ENCODE results near the gene REP15. TPM values are rescaled to one million over a fixed set of nuclear protein-coding genes. Genes with fewer than 3 reads are reported as not detected.
A peak's percentile ranks its signal among the peaks of the same experiment; 100 is the strongest.
"Not testable (repeated sequence)": the region's sequence is repeated elsewhere in the genome, so short reads cannot be mapped to it uniquely, and the experiment has no call there.

Gene REP15, protein sequence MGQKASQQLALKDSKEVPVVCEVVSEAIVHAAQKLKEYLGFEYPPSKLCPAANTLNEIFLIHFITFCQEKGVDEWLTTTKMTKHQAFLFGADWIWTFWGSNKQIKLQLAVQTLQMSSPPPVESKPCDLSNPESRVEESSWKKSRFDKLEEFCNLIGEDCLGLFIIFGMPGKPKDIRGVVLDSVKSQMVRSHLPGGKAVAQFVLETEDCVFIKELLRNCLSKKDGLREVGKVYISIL
- total RNA-seq (2014; rRNA removed; shearing (Covaris generic)): 0.55 and 1.2 TPM in 2 replicates

DNA sequence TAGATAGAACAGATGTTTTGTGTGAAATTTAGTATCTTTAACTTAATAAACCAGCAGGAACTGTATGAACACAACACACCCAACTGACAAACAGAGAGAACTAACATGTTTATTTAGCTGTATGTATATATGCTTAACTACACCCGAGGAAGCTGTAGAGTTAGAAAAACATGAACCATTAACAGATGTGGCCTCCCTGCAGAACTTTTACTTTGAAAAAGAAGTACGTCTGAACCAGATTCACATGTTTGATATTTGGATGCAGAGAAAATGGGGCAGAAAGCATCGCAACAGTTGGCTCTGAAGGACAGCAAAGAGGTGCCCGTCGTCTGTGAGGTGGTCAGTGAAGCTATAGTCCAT is at the start of gene REP15:
Gene REP15 (plus strand): TSS at position 155 of the 360 bp plus-strand sequence. CDS start 116 bp downstream, at position 271.
- no peak for DNase-seq (ENCODE audit: low spot score)

DNA sequence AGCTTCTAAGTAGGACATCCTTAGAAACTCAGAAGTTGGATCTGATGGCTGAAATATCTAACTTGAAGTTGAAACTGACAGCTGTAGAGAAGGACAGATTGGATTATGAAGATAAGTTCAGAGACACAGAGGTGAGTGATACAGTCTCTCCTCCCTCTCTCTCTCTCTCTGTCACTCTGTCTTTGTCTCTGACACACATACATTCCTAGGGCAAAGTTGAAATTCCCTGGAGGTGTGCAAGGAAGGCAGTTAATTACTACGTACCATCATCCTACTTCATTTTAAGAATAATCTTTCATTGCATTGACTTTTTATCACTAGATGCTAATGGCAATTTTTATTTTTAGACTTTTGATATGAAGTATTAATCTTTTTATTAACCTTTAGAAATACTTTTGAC is 46.2 kb upstream of the REP15 start:
- DNase-seq (ENCODE audit: low spot score): no peak

DNA sequence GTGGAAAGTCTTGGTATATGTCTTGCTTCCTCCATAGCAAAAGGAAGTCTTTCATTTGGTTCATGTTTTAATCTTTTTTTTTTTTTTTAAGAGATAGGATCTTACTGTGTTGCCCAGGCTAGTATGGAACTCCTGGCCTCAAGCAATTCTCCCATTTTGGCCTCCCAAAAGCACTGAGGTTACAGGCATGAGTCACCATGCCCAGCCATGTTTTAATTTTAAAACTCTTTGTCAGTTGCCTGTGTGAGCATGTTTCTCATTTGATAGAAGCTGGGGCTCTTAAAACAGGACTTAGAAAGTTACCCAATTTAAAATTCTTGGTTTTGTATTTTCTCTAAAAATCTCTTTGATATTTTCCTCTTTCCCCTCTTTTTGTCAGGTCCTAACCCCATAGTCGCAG is 45.0 kb upstream of the REP15 start:
- no peak for DNase-seq (ENCODE audit: low spot score)

DNA sequence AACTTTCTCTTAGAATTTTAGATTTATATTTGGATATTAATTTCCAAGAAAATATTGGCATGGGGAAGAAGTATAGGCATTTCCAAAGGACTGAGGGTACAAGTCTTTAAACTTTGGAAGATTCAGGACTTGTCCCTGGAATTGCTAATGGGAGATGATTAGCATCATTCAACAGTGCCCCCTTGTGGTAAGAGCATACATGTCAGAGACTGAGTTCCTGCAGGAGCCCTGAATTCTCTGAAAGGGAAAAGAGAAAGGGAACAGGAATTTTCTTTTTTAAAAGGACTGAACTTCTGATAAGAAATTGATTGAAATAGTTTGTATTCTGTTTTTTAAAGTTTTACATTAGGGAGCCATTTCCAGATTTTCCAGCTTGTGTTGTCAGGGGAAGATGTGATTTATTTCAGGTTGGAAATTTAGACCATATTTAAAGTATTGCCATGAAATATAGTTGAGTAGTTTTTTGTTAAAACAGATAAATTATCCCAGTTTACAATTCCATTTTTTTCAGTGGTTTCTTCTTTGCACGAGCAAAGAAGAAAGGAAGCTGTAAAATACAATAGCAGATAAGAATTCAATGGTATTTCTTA is 44.0 kb upstream of the REP15 start:
- peak; percentile 70 for DNase-seq (ENCODE audit: low spot score)

DNA sequence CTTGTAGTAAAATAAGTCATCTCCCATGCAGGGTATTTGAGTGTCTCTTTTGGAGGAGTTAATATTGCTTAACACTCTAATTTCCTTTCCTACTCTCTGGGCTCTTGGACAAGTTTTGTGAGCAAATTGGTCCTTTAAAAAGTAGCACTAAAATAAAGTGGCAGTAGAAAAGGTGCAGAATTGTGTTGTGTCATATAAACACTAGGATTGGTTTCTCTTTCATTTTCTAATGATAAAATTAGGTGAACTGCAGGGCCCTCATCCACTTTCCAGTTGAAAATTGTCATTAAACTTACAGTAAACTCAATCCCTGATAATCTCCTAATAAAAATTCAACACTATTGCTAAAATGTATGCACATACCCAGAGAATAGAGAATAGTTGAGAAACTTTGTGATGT is 42.6 kb upstream of the REP15 start:
- no peak for DNase-seq (ENCODE audit: low spot score)

DNA sequence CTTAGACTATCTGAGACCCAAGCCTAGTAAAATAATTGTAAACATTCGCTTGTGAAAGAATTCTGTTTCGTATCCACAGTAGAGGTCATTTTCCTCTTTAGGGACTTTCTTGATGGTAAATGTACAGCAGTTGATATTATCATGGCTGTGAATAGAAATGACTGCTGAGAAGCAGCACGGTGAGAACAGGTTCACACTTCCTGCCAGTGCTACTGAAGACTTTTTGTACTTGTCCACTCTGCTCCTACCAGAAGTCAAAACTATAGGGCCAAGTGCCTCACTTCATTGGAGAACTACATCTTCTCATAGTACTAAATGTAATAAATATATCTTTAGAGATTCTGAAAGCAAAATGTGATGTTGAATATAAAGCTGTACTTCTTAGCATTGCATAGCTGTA is 40.8 kb upstream of the REP15 start:
- not testable (repeated sequence) for DNase-seq (ENCODE audit: low spot score)

DNA sequence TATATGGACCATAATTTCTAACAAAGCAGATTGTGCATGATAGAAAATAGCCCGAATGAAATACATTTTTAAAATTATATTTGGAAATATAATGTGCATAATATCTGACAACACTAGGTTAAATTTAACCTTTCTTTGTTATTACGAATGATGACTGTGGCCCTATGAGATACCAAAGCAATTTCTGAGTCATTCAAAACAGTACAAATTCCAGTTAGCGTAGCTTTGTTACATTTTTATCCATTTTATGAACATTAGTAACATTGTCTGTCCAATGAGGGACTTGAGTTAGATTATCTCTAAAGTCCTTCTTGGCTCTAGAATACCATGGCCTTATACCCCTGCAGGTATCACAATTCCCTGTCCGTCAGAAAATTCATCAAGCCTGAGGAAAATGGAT is 39.0 kb upstream of the REP15 start:
- no peak for DNase-seq (ENCODE audit: low spot score)

DNA sequence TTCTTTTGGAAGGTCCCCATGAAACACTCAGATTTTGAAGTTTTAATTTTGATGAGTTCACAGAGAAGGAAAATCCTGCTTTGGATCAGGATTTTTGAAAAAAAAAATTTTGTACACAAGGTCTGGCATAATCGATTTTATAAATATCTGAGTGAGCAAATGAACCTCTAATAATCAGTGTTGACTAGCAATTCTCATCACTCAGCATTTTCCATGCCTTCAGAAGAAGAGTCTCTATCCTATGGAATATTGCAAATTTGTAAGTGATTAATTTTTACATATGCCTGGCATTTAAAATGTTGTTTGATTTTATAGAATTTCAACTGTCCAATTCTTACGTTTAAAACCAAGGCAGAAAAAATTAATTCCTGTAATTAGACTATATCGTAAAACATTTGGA is 30.5 kb upstream of the REP15 start:
- no peak for DNase-seq (ENCODE audit: low spot score)

DNA sequence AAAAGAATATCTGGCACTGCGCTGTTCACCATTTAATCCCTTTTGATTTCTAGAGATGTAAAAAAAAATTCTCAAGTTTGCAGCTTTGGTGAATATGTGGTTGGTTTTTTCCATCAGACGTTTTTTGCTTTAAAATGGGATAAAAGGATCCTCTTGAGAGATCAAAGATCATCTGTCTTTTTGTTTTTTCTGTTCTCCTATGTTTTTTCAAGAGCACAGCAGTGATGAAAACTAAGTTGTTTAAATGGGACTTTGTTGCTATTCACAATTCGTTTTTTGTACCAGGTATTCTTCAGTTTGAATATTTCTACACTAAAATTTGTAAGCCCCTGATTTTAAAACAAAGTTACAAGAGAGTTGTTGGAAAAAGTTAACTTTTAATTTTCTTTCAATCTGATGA is 29.7 kb upstream of the REP15 start:
- DNase-seq (ENCODE audit: low spot score): no peak

DNA sequence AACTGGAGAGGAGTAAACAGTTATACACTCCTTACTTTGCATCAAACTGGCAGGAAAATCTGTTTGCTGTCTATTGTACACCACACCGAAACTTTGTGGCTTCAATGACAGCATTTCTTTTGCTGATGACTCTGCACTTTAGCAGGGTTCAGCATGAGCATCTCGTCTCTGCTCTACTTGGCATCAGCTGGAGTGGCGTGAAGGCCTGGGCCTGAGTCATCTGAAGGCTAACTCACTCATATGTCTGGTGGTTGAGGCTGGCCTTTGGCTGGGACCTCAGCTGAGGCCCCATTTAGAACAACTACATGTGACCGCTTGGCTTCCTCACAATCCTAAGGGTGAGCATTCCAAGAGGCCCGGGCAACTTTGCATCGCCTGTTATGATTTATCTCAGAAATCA is 28.7 kb upstream of the REP15 start:
- DNase-seq (ENCODE audit: low spot score): no peak

DNA sequence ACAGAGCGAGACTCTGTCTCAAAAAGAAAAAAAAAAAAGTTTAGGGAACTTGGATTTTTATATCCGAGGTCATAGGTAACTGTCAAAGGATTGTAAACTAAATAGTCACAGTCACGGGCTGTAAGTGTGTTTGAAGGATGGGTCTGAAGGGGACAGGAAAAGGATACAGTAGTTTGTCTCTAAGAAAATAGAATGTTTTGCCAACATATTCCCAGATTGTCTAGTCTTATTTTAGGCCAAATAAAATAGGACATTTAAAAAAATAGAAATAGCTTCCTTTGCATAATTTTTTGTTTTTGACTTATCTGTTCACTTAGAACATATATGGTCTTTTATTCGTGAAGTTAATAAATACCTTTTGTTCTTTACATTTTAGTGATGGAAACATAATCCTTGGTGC is 24.2 kb upstream of the REP15 start:
- no peak for DNase-seq (ENCODE audit: low spot score)

DNA sequence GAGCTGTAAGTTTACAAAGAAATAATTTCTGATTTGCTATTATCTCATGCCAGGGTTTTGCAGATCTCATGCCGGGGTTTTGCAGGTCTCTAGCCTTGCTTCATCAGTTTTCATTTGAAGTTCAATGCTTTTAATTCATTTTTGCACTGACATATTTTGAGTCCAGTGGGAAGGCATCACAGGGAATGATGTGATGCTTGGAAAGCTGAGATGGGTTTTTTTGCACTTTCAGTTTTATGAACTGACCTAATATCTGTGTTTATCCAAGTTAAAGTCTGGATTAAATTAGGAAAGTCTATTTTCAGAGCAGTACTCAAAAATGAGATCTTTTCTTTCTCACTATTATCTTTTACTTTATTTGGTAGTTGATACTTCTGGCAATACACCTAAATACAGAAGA is 23.6 kb upstream of the REP15 start:
- DNase-seq (ENCODE audit: low spot score): no peak

DNA sequence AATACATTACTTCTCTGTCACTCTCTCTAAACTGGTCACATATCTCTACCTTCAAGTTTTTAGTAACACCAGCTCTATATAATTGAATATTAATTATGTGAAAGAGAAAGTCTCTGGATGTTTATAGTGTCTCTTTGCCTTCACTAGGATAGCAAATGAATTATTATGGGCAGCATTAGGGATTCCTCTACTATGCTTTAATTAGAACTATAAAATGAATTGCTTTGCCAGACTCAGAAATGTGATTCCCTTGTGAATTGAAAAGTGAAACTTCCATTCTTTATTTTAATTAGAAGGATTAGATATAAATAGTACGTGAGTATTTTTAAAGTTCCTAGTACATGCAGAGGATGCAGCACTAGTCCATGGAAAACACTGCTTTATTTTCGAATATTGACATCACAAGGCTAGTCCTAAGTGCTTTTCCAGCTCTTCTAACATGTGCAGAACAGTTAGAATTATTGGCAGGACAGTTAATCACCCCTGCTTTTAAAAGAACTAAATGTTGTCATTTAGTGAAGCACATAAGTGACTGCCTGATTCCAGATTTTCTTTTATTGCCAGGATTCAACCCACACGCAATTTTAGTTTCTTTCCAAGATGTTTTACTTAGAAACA is 23.0 kb upstream of the REP15 start:
- DNase-seq (ENCODE audit: low spot score): no peak

DNA sequence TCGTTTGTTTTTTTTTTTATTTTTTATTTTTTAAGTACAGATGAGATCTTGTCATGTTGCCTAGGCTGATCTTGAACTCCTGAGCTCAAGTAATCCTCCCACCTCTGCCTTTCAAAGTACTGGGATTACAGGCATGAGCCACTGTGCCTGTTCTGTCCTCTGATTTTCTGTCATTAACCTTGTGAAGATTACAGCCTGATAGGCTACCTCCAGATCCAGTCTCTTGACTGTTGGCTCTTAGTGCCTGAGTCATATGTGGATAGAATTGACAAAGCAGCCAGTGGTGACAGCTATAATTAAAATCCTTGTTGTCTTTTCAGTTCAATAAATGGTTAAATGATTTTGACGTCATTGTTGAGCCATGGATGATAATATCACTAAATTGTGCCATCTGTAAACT is 21.3 kb upstream of the REP15 start:
- no peak for DNase-seq (ENCODE audit: low spot score)

DNA sequence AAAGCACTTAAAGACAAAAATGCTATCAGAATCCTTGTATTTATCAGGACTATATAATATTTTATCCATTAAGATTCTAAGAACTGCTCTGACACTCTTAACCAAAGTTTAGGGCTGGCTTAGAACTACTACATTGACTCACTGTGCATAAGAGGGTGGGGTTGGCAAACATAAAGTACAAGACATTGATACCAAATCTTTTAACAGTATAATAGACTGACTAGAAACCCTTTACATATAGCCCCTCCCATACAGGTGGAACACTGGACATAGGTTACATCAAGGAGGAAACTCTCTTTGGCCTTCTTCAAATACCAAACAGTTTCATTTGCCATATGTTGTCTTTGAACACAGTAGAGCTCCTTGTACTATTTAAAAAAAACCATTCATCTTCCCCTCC is 15.6 kb upstream of the REP15 start:
- no peak for DNase-seq (ENCODE audit: low spot score)

DNA sequence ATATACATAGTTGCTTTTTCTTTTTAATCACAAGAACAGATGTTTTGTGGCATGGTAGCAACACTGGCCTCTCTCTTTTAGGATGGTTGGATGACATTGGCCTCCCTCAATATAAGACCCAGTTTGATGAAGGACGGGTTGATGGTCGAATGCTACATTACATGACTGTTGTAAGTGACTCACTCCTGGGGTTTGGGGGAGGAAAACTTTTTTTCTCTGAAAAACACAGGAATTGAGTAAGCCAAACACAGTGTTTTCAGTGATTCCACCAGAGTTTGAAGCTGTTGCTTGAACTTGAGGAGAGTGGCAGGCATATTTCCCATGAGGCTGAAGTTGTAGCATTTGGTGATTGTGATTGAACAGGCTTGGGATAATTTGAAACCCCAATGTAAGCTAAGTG is 13.7 kb upstream of the REP15 start:
- DNase-seq (ENCODE audit: low spot score): no peak

DNA sequence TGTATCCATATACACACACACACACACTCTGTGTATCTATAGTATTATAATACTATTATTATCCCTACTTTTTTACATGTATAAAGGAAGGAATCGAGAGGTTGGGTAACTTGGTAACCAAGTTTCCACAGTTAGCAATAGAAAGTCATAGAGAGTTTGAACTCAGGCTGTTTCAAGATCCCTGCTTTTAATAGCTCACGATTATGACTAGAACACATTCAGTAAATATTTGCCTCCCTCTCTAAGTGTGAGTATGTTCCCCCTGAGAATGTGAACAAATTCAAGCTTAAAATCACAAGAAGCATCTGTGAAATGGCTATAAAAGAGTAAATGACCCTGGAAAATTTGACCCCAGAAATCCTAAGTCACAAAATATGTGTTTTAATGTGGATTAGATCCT is 11.0 kb upstream of the REP15 start:
- DNase-seq (ENCODE audit: low spot score): no peak

DNA sequence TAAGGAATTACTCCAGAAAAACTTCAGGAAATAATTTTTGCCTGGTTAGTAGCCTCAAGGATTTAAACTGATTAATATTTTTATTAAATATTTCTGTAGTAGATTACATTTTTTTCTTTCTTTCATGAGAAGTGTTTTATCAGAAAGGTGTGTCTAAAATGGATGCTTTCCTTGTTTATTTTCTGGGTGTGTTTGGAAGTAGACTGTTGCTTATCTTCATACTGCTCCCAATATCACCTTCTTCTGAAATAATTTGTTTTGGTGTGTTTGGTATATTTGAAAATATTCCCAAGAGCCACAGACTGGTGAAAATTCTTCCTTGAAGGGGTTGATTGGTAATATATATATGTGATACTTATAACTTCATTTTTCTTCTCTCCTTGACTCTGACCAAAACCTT is 10.1 kb upstream of the REP15 start:
- no peak for DNase-seq (ENCODE audit: low spot score)

DNA sequence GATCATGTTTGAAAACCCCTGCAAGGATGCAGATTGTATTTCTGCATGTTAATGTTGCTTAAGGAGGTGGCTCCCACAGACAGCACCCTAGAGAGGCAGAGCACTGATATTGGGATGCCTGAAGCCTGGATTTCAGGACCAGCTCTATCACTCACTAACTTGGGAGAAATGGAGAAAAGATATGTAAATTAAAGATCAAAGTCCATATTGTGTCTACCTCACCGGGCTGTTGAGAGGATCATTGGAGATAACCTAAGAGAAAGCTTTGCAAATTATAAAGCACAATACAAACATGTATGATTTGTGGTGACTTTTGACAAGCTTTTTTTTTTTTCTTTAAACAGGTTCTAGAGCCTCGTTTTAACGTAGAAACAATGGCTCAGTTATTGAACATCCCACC is 7.6 kb upstream of the REP15 start:
- DNase-seq (ENCODE audit: low spot score): no peak

DNA sequence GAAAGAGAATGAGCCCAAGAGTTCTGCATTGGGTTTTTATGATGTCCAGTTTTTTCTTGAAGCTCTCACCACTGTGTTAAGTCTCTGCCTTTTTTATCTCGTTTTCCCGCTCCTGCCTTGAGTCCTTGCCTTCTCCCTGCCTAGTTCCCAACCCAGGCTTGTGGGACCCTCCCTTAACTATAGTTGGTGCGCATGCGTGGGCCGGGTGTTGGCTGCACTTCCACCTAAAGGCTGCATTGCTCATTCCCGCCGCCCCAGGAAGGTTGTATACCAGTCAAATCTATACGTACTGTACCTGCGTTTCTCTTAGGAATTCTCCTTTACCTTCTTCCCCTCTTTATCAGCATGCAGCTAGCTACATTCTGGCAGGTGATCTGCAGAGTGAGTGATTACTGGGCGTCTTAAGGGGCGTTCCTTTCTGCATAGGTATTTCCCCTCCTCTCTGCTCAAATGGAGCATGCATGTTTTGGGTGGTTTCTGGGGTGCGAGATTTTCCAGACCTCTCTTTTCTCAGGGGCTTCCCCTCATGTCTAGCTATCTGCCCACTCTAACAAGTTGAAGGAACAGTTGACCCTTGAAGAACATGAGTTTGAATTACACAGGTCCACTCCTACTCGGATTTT is 6.6 kb upstream of the REP15 start:
- DNase-seq (ENCODE audit: low spot score): no peak

DNA sequence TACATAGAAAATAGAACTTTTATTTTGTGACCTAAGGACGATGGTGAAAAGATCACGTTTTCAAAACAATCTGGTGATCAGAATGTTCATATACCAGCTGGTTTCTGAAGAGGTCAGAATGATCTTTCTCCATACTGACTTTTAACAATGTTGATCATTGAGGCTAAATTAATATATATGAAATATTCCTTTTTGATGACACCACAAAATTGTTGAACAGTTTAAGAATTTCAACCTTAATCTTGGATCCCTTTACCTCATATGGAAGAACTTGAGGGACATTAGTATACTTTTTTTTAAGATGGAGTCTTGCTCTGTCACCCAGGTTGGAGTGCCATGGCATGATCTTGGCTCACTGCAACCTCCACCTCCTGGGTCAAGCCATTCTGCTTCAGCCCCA is 2.8 kb upstream of the REP15 start:
- DNase-seq (ENCODE audit: low spot score): no peak

DNA sequence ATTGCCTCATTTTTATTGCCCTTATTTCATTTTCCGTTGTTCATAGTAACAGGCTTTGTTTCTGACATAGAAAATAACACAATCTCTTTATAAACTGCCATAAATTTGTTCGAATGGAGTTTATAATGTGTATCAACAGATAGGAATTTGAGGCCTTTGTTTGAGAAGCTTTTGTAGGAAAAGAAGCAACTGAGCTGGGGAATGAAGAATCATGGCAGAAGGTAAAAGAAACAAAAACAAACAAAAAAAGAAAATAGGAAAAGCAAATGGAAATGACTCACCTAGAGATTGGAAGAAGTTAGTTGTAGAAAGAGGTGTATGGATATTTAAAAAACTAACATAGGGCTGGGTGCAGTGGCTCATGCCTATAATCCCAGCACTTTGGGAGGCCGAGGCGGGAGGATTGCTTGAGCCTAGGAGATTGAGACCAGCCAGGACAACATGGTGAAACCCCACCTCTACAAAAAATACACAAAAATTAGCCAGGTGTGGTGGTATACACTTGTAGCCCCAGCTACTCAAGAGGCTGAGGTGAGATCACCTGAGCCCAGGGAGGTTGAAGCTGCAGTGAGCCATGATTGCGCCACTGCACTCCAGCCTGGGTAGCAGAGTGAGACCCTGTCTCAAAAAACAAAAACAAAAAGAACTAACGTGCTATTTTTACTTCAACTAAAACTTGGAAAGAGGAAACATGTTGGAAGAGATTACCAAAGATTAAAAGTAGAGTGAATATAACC is 523 bp upstream of the REP15 start:
- DNase-seq (ENCODE audit: low spot score): no peak
